C4-2B (cell line): ENCODE measurements around the gene SYPL1.

Source experiments
- CTCF ChIP-seq: fragments of 450-650 bp; conservative IDR thresholded peaks from 2 replicates; pipeline ENCODE4 v1.5.1; 2017; ENCODE audit warnings: mild to moderate bottlenecking
- ZFX ChIP-seq: fragments of 450-650 bp; IDR thresholded peaks from 2 replicates; pipeline ENCODE4 v1.6.1; 2017

DNA sequence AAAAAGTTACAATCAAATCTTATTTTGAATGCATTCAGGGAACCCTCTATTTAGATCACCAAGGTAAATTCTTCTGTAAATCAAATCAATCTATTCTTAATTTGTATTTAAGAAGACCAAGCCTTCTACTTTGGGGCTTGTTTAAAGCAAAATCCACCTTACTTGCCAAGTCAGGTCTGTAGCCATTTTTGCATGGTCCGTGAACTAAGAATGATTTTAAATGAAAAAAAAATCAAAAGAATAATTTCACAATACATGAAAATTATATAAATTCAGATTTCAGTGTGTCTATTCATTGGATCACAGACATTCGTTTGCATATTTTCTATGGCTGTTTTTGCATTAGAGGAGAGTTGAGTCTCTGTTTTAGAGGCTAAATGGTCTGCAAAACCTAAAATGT is 59.4 kb downstream of the SYPL1 start:
- TF ChIP-seq ZFX (no peak), CTCF (no peak)
